Body of pancreas (tissue), 4 donors: ENCODE data around the gene AGRP.

ENCODE experiments used
- CTCF ChIP-seq, 7 experiments: fragments of 450-650 bp in 4 of 7; fragments of 200-600 bp in 3 of 7; sonication (generic) in 3 of 7; IDR thresholded peaks; one replicate each; pipeline ENCODE4 v1.5.1; 2016 to 2019; ENCODE audit warnings: antibody characterized with exemption in 7 of 7
- POLR2A ChIP-seq, 3 donors: fragments of 450-650 bp; IDR thresholded peaks; one replicate each; pipeline ENCODE4 v1.6.1; 2016; ENCODE audit warnings: antibody characterized with exemption in 3 of 3, mild to moderate bottlenecking in 2 of 3

- TF ChIP-seq CTCF (IDR thresholded peaks at IDR 0.05) (no peak), POLR2A (IDR thresholded peaks at IDR 0.05) (no peak)
Observed at GRCh38 chr16:67460961-67461360, 22.4 kb downstream of the AGRP start.
